Posterior cingulate gyrus (tissue), 11 donors: Measurements from ENCODE around the gene ZC3H8.
A peak's percentile ranks its signal among the peaks of the same experiment; 100 is the strongest.

ENCODE experiments used
- DNase-seq, 10 donors: peaks; one replicate each; pipeline versions ENCODE4 v3.0.0 to v3.0.0-alpha.2; 2020 to 2021; ENCODE audit warnings: mixed read lengths in 3 of 10
- intact Hi-C: fragments of 100-400 bp; cut with DNase I; formaldehyde crosslinking; loops from one replicate; pipeline ENCODE4 v1.15.1; 2023

ZC3H8 gene

DNA sequence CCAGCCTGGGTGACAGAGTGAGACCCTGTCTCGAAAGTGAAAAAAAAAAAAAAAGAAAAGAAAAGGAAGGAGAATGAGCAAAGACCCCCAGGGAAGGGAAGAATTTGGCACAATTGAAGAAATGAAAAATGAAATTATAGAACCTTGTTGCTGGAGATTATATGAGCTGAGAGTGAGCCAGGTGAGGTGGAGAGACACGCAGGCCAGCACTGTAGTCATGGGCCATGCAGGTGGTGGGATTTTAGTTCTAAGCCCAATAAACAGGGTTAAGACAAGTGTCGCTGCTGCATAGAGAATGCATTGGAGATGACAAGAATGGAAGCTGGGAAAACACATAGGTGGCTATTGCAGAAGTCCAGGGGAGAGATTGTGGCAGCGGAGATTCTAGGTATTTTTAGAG is 84.3 kb downstream of the ZC3H8 start:
- peak in 1 of 10 donors; percentile 38 for DNase-seq
- intact Hi-C loops: no loop called here

DNA sequence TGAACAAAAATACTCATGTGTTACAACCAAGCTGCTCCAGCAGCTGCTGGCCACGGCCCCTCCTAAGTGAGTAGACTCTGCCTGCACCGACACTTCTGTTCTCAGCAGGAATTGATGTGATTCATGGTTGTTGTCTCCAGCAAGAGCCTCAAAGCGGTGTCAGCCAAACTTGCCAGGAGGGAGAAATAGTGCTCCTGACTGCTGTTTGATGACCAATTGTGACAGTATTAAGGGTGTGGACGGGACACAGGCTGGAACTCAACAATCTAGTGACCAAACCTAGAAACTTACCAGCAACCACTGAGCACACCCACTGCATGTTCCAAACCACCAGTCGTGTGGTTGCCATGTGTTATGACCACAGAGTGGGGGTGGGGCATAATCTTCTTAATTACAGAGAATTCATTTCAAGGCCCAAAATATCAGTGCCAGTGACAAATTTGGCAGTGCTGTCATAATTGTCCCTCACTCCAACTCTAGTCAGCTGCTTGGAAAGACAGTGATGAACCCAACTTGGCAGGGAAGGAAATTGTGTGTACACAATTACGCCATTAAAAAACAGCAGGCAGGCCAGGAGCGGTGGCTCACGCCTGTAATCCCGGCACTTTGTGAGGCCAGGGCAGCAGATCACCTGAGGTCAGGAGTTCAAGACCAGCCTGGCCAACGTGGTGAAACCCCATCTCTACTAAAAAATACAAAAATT is 86.3 kb downstream of the ZC3H8 start:
- intact Hi-C loops: no loop called here
- DNase-seq: peak in 1 of 10 donors; percentile 71

DNA sequence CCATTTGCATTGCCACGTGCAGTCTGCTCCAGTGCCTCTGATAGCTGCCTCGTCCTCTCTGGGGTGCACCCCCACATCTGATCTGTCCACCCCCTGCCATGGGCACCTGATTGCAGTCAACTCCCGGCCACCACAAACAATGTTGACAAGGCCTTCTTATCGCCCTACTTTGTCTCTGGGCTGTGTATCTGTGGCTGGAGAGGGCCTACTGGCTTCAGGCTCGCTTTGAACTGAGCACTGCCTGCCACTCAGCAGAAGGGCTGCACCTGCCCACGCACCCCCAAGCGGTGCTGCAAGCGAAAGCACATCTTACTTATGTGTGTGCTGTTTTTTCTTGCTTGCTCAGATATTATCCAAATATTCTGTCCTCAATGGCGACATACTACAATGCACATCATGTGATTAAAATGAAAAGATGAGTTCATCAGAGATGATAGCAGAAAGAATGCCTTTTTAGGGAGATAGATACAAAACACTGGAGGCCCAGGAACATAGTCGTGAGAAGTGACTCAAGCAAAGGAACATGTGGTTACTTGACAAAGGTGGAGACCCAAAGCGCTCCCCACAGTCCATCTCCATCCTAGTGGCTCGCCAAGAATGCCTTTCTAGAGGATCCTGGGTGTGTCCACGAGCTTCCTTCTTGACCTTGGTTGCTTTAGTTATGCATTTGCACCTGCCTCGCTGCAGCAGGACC is 87.9 kb downstream of the ZC3H8 start:
- DNase-seq: peak in 1 of 10 donors; percentile 84

DNA sequence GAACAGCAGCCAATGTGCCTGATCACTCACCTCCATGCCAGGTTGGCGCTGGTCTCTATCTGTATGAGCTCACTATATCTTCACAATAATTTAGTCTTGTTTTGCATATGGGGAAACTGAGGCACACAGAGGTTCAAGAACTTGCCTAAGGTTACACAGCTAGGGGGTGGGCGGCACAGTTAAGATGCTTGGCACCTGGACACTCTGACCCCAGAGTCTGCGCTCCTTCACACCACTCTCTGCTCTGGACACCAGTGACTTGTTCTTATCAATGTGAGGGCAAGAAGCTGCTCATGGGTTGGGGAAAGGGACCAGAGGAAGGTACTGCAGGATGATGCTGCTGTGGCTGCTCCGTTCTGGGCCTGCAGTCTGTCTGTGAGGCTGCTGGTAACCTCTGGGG is 89.5 kb downstream of the ZC3H8 start:
- no peak for DNase-seq

More for the DNA sequence above, 87.9 kb downstream of the ZC3H8 start:
- intact Hi-C loops: no loop called here

DNA sequence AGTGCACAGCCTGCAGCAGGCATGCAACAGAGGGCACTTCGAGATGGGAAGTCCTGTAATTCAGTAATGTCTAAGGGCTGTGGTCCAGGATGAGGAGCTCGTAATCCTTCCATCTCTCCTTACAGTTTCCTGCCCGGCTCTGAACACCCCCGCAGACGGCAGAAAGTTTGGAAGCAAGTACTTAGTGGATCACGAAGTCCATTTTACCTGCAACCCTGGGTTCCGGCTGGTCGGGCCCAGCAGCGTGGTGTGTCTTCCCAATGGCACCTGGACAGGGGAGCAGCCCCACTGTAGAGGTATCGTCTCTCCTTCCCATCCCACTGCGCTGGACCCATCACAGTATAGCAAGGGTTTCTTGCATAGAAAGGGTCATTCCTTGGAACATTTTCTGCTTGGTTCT is 90.0 kb downstream of the ZC3H8 start:
- intact Hi-C loops: no loop called here
- DNase-seq: peak in 1 of 10 donors; percentile 79

More for the DNA sequence above, 89.5 kb downstream of the ZC3H8 start:
- intact Hi-C loops: no loop called here

- DNase-seq: peak in 1 of 10 donors; percentile 56
These were observed 91.3 kb downstream of the ZC3H8 start for GRCh38 chr2:112163541-112163981.

DNA sequence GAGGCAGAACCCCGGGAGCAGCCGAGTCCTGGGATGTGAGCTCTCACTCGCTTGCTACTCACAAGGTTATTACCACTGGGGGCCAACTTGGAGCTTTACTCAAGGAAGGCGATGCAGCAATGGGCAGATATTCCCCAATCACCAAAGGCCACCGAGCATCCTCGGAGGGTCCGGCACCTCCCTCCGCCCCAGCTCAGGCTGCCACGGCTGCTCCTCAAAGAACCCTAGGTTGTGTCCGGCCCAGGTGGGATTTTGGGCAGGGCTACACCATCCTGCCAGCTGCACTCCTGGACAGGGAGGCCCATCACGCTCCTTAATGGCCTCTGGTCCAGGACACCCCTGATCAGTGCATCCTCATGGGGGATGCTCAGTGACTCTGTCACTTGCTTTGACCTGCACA is 91.9 kb downstream of the ZC3H8 start:
- intact Hi-C loops: no loop called here
- DNase-seq: peak in 1 of 10 donors; percentile 81

More at GRCh38 chr2:112163541-112163981, 91.3 kb downstream of the ZC3H8 start:
- intact Hi-C loops: no loop called here

DNA sequence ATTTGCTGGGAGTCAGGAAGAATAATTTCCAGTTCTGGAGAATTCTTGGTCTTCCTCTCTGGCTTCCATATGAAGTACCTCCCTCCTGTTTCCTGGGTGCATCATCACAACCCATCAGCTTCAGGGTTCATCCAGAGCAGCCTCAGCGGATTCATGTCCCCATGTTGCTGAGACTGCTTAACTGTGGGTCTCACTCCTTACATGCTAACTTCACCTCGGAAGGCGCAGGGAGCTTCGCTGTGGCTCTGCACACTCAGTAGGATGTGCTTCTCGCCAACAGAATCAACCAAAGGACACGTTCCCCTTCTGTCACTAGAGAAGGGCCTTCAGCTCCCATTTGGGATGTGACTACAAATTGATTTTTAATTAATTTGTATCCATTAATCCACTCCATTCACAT is 92.5 kb downstream of the ZC3H8 start:
- peak in 1 of 10 donors; percentile 33 for DNase-seq

More for the DNA sequence above, 92.5 kb downstream of the ZC3H8 start:
- intact Hi-C loops: no loop called here
